Measurements from ENCODE around the gene GSTK1.
"Not testable (repeated sequence)": the region's sequence is repeated elsewhere in the genome, so short reads cannot be mapped to it uniquely, and the experiment has no call there.

GSTK1 gene

GRCh38 chr7:143238289-143238980, 24.8 kb upstream of the GSTK1 start:
- DNase-seq (ENCODE audit: low spot score) = no peak

- DNase-seq (ENCODE audit: low spot score) = no peak
These were observed 23.4 kb upstream of the GSTK1 start for GRCh38 chr7:143239813-143240212.

- DNase-seq (ENCODE audit: low spot score) = peak; percentile 56
These were observed 22.7 kb upstream of the GSTK1 start for GRCh38 chr7:143240291-143241168.

GRCh38 chr7:143242306-143242705, 20.9 kb upstream of the GSTK1 start:
- no peak for DNase-seq (ENCODE audit: low spot score)

- no peak for DNase-seq (ENCODE audit: low spot score)
These were observed 20.1 kb upstream of the GSTK1 start for GRCh38 chr7:143243111-143243510.

GRCh38 chr7:143243614-143244013, 19.6 kb upstream of the GSTK1 start:
- no peak for DNase-seq (ENCODE audit: low spot score)

- DNase-seq (ENCODE audit: low spot score) = no peak
These were observed 18.9 kb upstream of the GSTK1 start for GRCh38 chr7:143244321-143244720.

- DNase-seq (ENCODE audit: low spot score) = no peak
These were observed 18.1 kb upstream of the GSTK1 start for GRCh38 chr7:143245123-143245522.

GRCh38 chr7:143247372-143247771, 15.9 kb upstream of the GSTK1 start:
- no peak for DNase-seq (ENCODE audit: low spot score)

GRCh38 chr7:143248761-143249354, 14.4 kb upstream of the GSTK1 start:
- no peak for DNase-seq (ENCODE audit: low spot score)

- DNase-seq (ENCODE audit: low spot score) = no peak
These were observed 13.0 kb upstream of the GSTK1 start for GRCh38 chr7:143250199-143250598.

- DNase-seq (ENCODE audit: low spot score) = no peak
These were observed 12.4 kb upstream of the GSTK1 start for GRCh38 chr7:143250822-143251221.

GRCh38 chr7:143252006-143252405, 11.2 kb upstream of the GSTK1 start:
- no peak for DNase-seq (ENCODE audit: low spot score)

- no peak for DNase-seq (ENCODE audit: low spot score)
These were observed 7.7 kb upstream of the GSTK1 start for GRCh38 chr7:143255564-143255963.

GRCh38 chr7:143256325-143256724, 6.9 kb upstream of the GSTK1 start:
- DNase-seq (ENCODE audit: low spot score) = no peak

- DNase-seq (ENCODE audit: low spot score) = no peak
These were observed 6.3 kb upstream of the GSTK1 start for GRCh38 chr7:143256932-143257331.

- no peak for DNase-seq (ENCODE audit: low spot score)
These were observed 5.7 kb upstream of the GSTK1 start for GRCh38 chr7:143257501-143257900.

GRCh38 chr7:143258831-143259230, 4.4 kb upstream of the GSTK1 start:
- DNase-seq (ENCODE audit: low spot score) = no peak

GRCh38 chr7:143259765-143260164, 3.5 kb upstream of the GSTK1 start:
- no peak for DNase-seq (ENCODE audit: low spot score)

GRCh38 chr7:143261901-143262300, 1.3 kb upstream of the GSTK1 start:
- DNase-seq (ENCODE audit: low spot score) = no peak

GRCh38 chr7:143264196-143264568, 941 bp downstream of the GSTK1 start:
- not testable (repeated sequence) for DNase-seq (ENCODE audit: low spot score)

- DNase-seq (ENCODE audit: low spot score) = no peak
These were observed 1.9 kb downstream of the GSTK1 start for GRCh38 chr7:143265017-143265693.

GRCh38 chr7:143269251-143269650, 6.0 kb downstream of the GSTK1 start:
- no peak for DNase-seq (ENCODE audit: low spot score)
